Stimulated activated CD8-positive, alpha-beta memory T cell treated with anti-CD3 and anti-CD28 coated beads, Interleukin-2, amount 100 ng/mL, for 48 hours (primary cell): ENCODE data around the gene BACH2.
"Not testable (repeated sequence)": the region's sequence is repeated elsewhere in the genome, so short reads cannot be mapped to it uniquely, and the experiment has no call there.

Experiments used
- DNase-seq, 2 donors: peaks; one replicate each; pipeline ENCODE4 v3.0.0-alpha.2; 2020; ENCODE audit warnings: low read depth in 2 of 2

The BACH2 gene

DNA sequence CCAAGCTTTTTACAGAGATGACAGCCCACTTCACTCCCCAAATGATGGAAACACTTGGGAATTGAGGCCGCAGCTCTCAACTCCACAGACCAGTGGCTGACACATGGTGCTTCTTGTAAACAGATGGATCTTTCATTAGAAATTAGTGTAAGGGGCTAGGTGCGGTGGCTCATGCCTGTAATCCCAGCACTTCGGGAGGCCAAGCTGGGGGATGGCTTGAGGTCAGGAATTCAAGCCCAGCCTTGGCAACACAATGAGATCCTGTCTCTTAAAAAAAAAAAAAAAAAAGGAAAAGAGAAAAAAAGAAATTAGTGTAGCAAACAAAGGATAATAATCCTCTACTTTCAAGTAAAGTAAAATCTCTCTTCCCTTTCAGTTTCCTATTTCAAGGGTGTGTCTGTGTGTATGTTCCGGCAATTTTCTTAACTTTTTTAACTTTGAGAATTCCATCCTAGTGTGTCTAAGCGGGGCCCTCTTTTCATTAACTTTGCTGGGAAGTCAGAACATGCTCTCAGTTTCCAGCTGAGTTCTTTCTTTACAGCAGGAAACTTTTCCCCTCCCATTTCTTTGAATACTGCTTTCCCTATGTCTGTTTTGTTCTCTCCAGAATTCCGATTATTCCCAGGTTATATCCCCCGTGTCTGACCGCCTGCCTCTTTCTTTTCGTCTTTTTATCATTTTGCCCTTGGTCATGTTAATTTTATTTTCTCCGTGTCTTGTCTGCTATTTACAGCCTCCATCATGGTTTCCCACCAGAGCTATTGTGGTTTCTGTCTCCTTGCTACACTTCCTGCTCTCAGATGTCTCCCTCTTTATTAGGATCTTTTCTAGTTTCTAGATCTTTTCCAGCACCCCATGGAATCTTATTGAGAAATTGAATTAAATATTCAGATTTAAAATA is 386.4 kb downstream of the BACH2 start:
- DNase-seq = not testable (repeated sequence)

DNA sequence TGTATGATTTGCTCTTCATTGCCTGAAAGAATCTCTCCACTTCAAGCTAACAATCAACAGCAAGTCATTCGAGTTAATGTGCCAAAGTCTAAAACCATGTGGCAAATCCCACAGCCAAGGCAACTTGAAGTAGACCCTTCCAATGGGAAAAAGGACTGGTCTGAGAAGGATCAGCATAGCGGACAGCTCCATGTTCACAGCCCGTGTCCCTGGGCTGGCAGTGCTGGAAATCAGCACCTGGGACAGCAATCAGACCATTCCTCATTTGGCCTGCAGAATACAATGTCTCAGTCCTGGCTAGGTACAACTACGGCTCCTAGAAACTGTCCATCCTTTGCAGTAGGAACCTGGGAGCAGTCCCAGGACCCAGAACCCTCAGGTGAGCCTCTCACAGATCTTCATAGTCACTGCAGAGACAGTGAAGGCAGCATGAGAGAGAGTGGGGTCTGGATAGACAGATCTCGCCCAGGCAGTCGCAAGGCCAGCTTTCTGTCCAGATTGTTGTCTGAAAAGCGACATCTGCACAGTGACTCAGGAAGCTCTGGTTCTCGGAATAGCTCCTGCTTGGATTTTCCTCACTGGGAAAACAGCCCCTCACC is 401.3 kb downstream of the BACH2 start:
- no peak for DNase-seq

DNA sequence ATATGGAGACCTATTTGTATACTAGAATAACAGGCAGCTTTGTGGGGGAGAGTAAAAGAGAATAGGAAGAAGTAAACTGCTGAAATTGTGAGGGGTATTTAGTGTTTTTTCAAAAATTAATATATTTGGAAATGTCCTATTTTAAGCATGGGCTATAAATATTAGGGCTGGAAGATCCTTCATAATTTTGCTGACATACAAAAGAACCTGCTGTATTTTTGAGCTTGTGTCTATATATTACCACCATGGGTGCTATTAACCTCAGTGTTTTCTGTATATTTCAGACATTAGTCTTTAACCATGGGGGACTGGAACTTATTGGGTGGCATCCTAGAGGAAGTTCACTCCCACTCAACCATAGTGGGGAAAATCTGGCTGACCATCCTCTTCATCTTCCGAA is 402.5 kb downstream of the BACH2 start, which contains the start of gene GJA10:
Gene GJA10, plus strand, starts transcription at position 301 of the 400 bp plus-strand sequence. Its CDS starts 0 bp downstream, at position 301.
- DNase-seq = no peak

DNA sequence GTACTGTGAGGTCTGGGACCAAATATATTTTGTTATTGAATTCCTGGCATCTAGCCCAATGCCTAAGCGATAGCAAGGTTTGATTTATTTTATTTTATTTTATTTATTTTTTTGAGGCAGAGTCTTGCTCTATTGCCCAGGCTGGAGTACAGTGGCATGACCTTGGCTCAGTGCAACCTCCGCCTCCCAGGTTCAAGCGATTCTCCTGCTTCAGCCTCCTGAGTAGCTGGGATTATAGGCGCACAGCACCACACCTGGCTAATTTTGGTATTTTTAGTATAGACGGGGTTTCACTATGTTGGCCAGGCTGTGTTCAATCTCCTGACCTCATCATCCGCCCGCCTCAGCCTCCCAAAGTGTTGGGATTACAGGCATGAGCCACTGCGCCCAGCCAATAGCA is 404.1 kb downstream of the BACH2 start:
- not testable (repeated sequence) for DNase-seq

DNA sequence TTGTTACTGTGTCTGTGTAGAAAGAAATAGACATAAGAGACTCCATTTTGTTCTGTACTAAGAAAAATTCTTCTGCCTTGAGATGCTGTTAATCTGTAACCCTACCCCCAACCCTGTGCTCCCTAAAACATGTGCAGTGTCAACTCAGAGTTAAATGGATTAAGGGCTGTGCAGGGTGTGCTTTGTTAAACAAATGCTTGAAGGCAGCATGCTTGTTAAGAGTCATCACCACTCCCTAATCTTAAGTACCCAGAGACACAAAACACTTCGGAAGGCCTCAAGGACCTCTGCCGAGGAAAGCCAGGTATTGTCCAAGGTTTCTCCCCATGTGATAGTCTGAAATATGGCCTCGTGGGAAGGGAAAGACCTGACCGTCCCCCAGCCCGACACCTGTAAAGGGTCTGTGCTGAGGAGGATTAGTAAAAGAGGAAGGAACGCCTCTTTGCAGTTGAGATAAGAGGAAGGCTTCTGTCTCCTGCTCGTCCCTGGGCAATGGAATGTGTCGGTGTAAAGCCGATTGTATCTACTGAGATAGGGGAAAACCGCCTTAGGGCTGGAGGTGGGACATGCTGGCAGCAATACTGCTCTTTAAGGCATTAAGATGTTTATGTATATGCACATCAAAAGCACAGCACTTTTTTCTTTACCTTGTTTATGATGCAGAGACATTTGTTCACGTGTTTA is 405.7 kb downstream of the BACH2 start:
- DNase-seq = not testable (repeated sequence)

DNA sequence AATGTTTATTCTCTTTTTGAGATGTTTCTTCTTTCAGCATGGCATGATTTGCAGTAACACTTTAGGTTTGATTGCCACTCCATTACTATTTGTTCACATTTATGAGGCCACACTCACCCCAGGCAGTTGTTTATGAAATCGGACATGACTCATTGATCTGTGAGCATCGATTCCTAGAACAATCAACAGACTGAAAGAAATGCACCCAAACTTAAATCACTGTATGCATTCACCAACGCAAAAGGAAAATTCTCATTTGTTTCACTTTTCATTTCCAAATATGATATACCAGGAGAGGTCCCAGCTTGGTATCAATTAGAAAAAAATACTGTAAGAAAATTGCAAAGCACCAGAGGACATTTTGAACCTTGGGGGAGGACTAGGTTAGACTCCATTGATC is 407.8 kb downstream of the BACH2 start:
- no peak for DNase-seq

DNA sequence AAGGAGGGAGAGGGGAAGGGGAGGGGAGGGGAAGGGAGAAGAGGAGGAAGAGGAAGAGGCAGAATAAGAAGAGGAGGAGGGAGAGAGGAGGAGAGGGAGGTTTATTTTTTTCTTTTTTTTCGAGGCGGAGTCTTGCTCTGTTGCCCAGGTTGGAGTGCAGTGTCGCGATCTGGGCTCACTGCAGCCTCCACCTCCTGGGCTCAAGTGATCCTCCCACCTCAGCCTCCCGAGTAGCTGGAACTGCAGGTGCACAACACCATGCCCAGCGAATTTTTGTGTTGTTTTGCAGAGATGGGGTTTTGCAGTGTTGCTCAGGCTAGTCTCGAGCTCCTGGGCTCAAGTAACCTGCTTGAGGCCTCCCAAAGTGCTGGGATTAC is 408.5 kb downstream of the BACH2 start:
- no peak for DNase-seq

DNA sequence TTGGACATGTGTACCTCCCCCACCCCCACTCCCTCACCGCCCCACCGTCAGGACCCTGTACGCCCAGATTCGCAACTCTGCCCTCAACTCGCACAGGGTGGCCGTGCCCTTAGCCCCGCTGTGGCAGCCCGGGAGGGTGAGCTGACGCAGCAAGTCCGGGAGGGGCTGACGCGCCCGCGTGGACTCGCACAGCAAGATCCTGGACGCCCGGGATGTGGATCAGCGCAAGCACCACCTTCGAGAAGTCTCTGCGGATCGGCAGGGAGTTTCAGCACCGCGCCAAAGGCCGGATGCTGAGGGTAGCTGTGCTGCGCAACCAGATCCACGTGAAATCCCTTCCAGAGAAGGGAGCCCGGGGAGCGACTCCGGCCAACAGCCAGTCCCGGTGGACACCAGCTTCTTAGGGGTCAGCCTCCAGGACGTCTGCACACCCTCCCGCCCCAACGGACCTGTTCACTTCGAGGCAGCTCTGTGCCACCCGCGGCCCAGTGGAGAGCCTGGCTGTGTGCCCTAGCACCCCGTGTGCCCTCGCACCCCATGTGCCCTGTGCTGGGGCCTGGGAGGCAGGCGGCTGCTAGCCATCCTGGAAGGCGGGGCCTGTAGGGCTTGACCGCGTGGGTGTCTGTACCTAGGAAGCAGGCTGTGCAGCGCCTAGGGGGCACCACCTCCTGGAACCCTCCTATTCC is 409.0 kb downstream of the BACH2 start:
- DNase-seq = no peak

DNA sequence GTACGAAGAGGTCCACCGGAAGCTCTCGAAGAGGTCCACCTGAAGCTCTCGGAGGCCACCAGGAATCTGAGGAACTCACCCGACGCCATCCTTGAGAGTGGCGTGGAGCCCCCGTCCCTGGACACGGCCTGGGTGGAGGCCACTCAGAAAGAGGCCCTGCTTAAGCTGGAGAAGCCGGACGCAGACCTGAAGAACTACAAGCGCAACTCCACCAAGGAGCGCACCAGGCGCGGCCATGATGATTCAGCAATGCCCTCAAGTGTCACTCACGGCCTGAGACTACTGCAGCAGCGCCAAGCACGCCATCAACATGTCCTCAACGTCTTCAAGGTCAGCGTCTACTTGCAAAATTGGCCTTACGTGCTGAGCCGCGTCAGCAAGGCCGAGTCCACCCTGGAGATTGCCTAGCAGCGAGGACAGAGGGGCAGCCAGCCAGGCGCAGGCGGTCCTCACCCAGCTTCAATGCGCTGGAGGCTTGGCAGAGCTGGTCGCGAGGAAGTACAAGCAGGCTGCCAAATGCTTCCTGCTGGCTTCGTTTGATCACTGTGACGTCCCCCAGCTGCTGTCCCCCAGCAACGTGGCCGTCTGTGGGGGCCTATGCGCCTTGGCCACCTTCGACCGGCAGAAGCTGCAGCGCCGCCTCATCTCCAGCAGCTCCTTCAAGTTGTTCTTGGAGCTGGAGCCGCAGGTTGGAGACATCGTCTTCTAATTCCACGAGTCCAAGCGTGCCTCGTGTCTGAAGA is 410.1 kb downstream of the BACH2 start:
- no peak for DNase-seq
